HG03469 (cell line): ENCODE measurements around the gene GAB2.
"Not testable (repeated sequence)": the region's sequence is repeated elsewhere in the genome, so short reads cannot be mapped to it uniquely, and the experiment has no call there.

ENCODE experiments used
- ATAC-seq: cut with Tn5 transposase; IDR thresholded peaks from one replicate; pipeline ENCODE4 v1.9.1; 2021; ENCODE audit warnings: mild to moderate bottlenecking, moderate library complexity, moderate number of reproducible peaks; ENCODE audit not compliant: unreplicated experiment

The GAB2 gene

GRCh38 chr11:78290293-78291176, 127.1 kb downstream of the GAB2 start:
- no peak for ATAC-seq

GRCh38 chr11:78289552-78290292, 127.9 kb downstream of the GAB2 start:
- ATAC-seq, result no peak

- no peak for ATAC-seq
Measured at GRCh38 chr11:78284260-78284659, 133.4 kb downstream of the GAB2 start.

GRCh38 chr11:78282821-78283220, 134.8 kb downstream of the GAB2 start:
- no peak for ATAC-seq

- ATAC-seq, result no peak
Measured at GRCh38 chr11:78281511-78281910, 136.1 kb downstream of the GAB2 start.

- ATAC-seq, result no peak
Measured at GRCh38 chr11:78277314-78277994, 140.2 kb downstream of the GAB2 start.

- ATAC-seq, result no peak
Measured at GRCh38 chr11:78276311-78276710, 141.3 kb downstream of the GAB2 start.

- ATAC-seq, result no peak
Measured at GRCh38 chr11:78274739-78275138, 142.9 kb downstream of the GAB2 start.

- not testable (repeated sequence) for ATAC-seq
Measured at GRCh38 chr11:78272625-78273269, 144.9 kb downstream of the GAB2 start.

- not testable (repeated sequence) for ATAC-seq
Measured at GRCh38 chr11:78271801-78272200, 145.8 kb downstream of the GAB2 start.

GRCh38 chr11:78270971-78271370, 146.6 kb downstream of the GAB2 start:
- no peak for ATAC-seq

- no peak for ATAC-seq
Measured at GRCh38 chr11:78269806-78270205, 147.8 kb downstream of the GAB2 start.

- ATAC-seq, result no peak
Measured at GRCh38 chr11:78268591-78269410, 148.8 kb downstream of the GAB2 start.

- ATAC-seq, result no peak
Measured at GRCh38 chr11:78266451-78266850, 151.2 kb downstream of the GAB2 start.

- ATAC-seq, result no peak
Measured at GRCh38 chr11:78265326-78265725, 152.3 kb downstream of the GAB2 start.

- no peak for ATAC-seq
Measured at GRCh38 chr11:78262691-78263090, 154.9 kb downstream of the GAB2 start.

- no peak for ATAC-seq
Measured at GRCh38 chr11:78262238-78262637, 155.4 kb downstream of the GAB2 start.

GRCh38 chr11:78261828-78262227, 155.8 kb downstream of the GAB2 start:
- no peak for ATAC-seq

GRCh38 chr11:78261367-78261766, 156.3 kb downstream of the GAB2 start:
- no peak for ATAC-seq
